Kidney (tissue), 14 donors: ENCODE results near the gene TMEM18. TPM values are rescaled to one million over a fixed set of nuclear protein-coding genes. Genes with fewer than 3 reads are reported as not detected.

ENCODE experiments used
- DNase-seq, 5 donors: peaks; one replicate each; pipeline ENCODE4 v3.0.0-alpha.2; 2013 to 2020
- FAIRE-seq: peaks from 2 replicates; lab custom pipeline; 2012; peaks lifted over from hg19 to GRCh38; lab: Jason Lieb, UNC
- H3K27ac ChIP-seq, 2 donors: one replicate each; pipeline ENCODE4 v1.7.0; 2013; ENCODE audit warnings: low read depth in 2 of 2, low read length in 2 of 2, inconsistent platforms in 1 of 2
- H3K27me3 ChIP-seq: one replicate; pipeline ENCODE4 v1.7.1; 2013; ENCODE audit warnings: low read length, inconsistent platforms; ENCODE audit not compliant: control insufficient read depth, insufficient read depth
- H3K36me3 ChIP-seq, 3 donors: one replicate each; pipeline versions ENCODE4 v1.7.0 to v1.7.1; 2013; ENCODE audit warnings: low read length in 3 of 3, control low read depth in 1 of 3, inconsistent platforms in 1 of 3; ENCODE audit not compliant: insufficient read depth in 3 of 3, control insufficient read depth in 2 of 3
- H3K4me1 ChIP-seq, 3 donors: one replicate each; pipeline versions ENCODE4 v1.7.0 to v1.7.1; 2013; ENCODE audit warnings: low read length in 3 of 3, inconsistent platforms in 1 of 3, low read depth in 1 of 3; ENCODE audit not compliant: control insufficient read depth in 2 of 3, insufficient read depth in 2 of 3
- H3K4me3 ChIP-seq, 3 donors: one replicate each; pipeline versions ENCODE4 v1.7.0 to v1.8.1; 2013; ENCODE audit warnings: low read length in 3 of 3, control low read depth in 1 of 3, inconsistent platforms in 1 of 3
- H3K9ac ChIP-seq, 3 donors: one replicate each; pipeline versions ENCODE4 v1.7.0 to v1.7.1; 2013; ENCODE audit warnings: low read length in 3 of 3, control low read depth in 1 of 3, inconsistent platforms in 1 of 3
- H3K9me3 ChIP-seq, 3 donors: one replicate each; pipeline versions ENCODE4 v1.7.0 to v1.7.1; 2013; ENCODE audit warnings: low read length in 3 of 3, control low read depth in 1 of 3, inconsistent platforms in 1 of 3; ENCODE audit not compliant: control insufficient read depth in 2 of 3, insufficient read depth in 1 of 3
- intact Hi-C: fragments of 100-400 bp; cut with DNase I; formaldehyde crosslinking; loops from one replicate; pipeline ENCODE4 v1.11.1; 2022
- polyA plus RNA-seq: library from polyadenylated mRNA; stranded (reverse); fragments of 350-450 nt; fragmentation: Illumina TruSeq; extraction: RNeasy Lipid Tissue Mini Kit (QIAGEN cat#74804); gene quantifications from one replicate; pipeline ENCODE4 v1.2.3, GENCODE V29; 2014; ENCODE audit warnings: low read depth, low replicate concordance; ENCODE audit not compliant: insufficient read depth
- total RNA-seq: library from RNA; stranded (reverse); fragmentation: NEBNext Ultra II Directional; extraction: Animal tissue kit (Norgen Biotek cat#: 25700); gene quantifications from one replicate; pipeline ENCODE4 v1.2.1, GENCODE V29; 2021
- TF ChIP-seq, protein P1 (sequence below): IDR thresholded peaks from 3 replicates; pipeline ENCODE4 v1.5.1; 2012; ENCODE audit warnings: mild to moderate bottlenecking, moderate library complexity, borderline replicate concordance; ENCODE audit not compliant: insufficient read depth; ENCODE audit errors: extremely low read depth
- donor health status: control.
- donor health status: control.
- donor health status: control.
- donor health status: control.
- donor health status: control.
- donor health status: DM: yes; HTN: yes; CAD: no.
- donor health status: Normal renal cell carcinoma (clear cell type).

TMEM18 gene
- total and polyA plus RNA-seq, 2 donors from 2014 or later = 24.0 to 29.7 TPM

DNA sequence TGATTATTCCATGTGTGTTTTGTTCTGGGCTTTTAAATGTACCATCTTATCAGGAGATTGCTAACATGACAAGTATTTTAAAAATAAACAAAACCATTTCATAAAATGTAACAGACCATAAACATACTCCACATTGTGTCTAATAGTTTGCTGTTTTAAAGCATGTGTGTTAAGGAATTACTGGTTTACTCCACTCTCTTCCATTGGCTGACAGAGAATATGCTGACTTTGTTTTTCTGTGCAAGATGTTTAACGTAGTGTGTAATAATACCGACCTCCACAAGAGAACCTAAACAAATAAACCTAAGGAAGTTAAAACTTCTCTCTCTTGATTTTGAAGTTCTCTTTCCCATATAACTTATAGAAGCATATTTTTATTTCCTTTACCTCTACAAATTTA lies 17.0 kb upstream of the TMEM18 start:
- FAIRE-seq (no peak), DNase-seq (peak in 2 of 5 donors; percentile 56 to 68)
- Histone ChIP-seq H3K4me1 (no peaks in the 10 kb centered on the region), H3K27ac (no peak overlapping the region), H3K4me3 (no peak overlapping the region), H3K36me3 (no peaks in the 10 kb centered on the region), H3K9me3 (no peaks in the 10 kb centered on the region), H3K27me3 (no peaks in the 10 kb centered on the region), H3K9ac (peak overlapping the region in 1 of 3 donors; percentile 13)
- TF ChIP-seq, protein P1, sequence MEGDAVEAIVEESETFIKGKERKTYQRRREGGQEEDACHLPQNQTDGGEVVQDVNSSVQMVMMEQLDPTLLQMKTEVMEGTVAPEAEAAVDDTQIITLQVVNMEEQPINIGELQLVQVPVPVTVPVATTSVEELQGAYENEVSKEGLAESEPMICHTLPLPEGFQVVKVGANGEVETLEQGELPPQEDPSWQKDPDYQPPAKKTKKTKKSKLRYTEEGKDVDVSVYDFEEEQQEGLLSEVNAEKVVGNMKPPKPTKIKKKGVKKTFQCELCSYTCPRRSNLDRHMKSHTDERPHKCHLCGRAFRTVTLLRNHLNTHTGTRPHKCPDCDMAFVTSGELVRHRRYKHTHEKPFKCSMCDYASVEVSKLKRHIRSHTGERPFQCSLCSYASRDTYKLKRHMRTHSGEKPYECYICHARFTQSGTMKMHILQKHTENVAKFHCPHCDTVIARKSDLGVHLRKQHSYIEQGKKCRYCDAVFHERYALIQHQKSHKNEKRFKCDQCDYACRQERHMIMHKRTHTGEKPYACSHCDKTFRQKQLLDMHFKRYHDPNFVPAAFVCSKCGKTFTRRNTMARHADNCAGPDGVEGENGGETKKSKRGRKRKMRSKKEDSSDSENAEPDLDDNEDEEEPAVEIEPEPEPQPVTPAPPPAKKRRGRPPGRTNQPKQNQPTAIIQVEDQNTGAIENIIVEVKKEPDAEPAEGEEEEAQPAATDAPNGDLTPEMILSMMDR = no peak
- intact Hi-C loops = no loop called here

DNA sequence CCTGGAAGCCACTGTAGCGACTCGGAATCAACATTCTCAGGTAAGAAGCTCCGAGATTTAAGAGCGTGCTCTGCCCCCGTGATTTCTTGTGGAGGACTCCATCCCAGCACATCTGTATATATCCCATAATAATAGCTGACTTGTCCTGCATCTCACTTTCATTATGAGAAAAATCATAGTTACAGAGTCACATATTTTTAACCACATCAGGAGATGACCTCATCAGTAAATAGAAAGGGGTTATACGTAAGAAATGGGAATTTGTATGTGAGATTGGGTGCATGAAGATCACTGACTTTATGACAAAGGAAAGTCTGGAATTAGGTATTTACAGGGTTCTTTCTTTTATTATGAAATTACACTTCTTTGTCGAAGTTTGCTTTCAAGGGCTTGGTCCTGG lies 16.4 kb upstream of the TMEM18 start:
- H3K4me1 ChIP-seq = no peaks in the 10 kb centered on the region
- H3K9me3 ChIP-seq = no peaks in the 10 kb centered on the region
- H3K9ac ChIP-seq = peak overlapping the region in 1 of 3 donors; percentile 6
- FAIRE-seq = no peak
- intact Hi-C loops = no loop called here
- no peaks in the 10 kb centered on the region for H3K36me3 ChIP-seq
- H3K4me3 ChIP-seq = no peak overlapping the region
- TF ChIP-seq, protein P1 = no peak
- no peaks in the 10 kb centered on the region for H3K27me3 ChIP-seq
- DNase-seq = no peak
- H3K27ac ChIP-seq = no peak overlapping the region

DNA sequence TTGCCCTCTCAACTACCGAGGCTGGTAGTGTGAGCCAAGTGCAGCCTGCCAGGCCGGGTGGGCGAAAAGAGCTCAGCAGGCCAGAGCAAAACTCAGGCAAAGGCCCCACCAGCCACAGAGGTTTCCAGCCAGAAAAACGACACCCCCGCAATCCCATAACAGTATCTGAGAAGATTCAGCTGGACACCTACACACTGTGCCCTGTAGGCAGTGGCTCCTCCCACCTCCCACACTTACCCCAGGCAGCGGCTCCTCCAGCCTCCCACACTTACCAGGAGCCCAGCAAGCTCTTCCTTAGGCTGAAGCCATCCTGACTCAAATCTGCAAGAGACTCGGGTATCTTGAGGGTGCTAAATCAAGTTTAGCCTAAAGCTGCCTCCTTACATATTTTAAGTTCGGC lies 15.6 kb upstream of the TMEM18 start:
- DNase-seq = peak in 4 of 5 donors; percentile 87 to 91 (median 89)
- no peak overlapping the region for H3K4me3 ChIP-seq
- TF ChIP-seq, protein P1 = no peak
- H3K9ac ChIP-seq = no peak overlapping the region
- no peaks in the 10 kb centered on the region for H3K27me3 ChIP-seq
- no peak for FAIRE-seq
- no peak overlapping the region for H3K27ac ChIP-seq
- intact Hi-C loops = no loop called here
- no peaks in the 10 kb centered on the region for H3K36me3 ChIP-seq
- no peaks in the 10 kb centered on the region for H3K4me1 ChIP-seq
- no peaks in the 10 kb centered on the region for H3K9me3 ChIP-seq
